Spleen (tissue), 7 donors: Measurements from ENCODE around the gene PLD2.

Experiments used
- POLR2A ChIP-seq, 3 donors: fragments of 450-650 bp; IDR thresholded peaks; one replicate each; pipeline ENCODE4 v1.5.1; 2017; ENCODE audit warnings: antibody characterized with exemption in 3 of 3, mild to moderate bottlenecking in 1 of 3
- POLR2AphosphoS5 ChIP-seq, 3 donors: sonication (generic); formaldehyde crosslinking; IDR thresholded peaks; one replicate each; pipeline ENCODE4 v1.5.1; 2017; ENCODE audit warnings: antibody characterized with exemption in 3 of 3
- TF ChIP-seq, protein P1 (sequence below), 11 experiments: fragments of 200-600 bp in 7 of 11; fragments of 450-650 bp in 4 of 11; sonication (generic) in 4 of 11; IDR thresholded peaks in 8 of 11; conservative IDR thresholded peaks in 3 of 11; 1 replicate in 7 of 11; 2 replicates in 4 of 11; pipeline versions ENCODE4 v1.4.0 to v1.8.0; 2016 to 2021; ENCODE audit warnings: antibody characterized with exemption in 11 of 11, inconsistent platforms in 4 of 11, mild to moderate bottlenecking in 1 of 11
- donor health status: DM: no; HTN: no; CAD: no; lungs with moderate emphysema.
- donor health status: DM: no; HTN: no; CAD: no.
- donor health status: DM: no; HTN: no; CAD: no.

DNA sequence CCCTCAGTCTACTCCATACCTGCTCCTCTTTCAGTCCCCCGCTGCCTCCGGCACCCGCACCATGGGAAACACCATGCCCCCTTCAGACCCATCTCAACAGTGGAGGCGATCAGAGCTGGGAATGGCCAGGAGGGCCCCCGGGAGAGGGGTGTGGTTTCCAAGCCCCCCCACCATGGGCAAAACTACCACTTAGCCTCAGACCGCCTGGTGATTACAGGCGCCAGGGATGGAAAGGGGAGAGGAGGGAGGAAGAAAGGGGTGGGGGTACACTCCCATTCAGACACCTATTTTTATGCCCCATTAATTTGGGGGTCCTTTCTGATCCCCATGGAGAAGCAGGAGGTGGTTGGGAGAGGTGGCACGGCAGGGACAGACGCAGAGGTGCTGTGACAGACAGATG lies 4.7 kb upstream of the PLD2 start, which contains the start of gene C17orf114:
- TF ChIP-seq, protein P1, sequence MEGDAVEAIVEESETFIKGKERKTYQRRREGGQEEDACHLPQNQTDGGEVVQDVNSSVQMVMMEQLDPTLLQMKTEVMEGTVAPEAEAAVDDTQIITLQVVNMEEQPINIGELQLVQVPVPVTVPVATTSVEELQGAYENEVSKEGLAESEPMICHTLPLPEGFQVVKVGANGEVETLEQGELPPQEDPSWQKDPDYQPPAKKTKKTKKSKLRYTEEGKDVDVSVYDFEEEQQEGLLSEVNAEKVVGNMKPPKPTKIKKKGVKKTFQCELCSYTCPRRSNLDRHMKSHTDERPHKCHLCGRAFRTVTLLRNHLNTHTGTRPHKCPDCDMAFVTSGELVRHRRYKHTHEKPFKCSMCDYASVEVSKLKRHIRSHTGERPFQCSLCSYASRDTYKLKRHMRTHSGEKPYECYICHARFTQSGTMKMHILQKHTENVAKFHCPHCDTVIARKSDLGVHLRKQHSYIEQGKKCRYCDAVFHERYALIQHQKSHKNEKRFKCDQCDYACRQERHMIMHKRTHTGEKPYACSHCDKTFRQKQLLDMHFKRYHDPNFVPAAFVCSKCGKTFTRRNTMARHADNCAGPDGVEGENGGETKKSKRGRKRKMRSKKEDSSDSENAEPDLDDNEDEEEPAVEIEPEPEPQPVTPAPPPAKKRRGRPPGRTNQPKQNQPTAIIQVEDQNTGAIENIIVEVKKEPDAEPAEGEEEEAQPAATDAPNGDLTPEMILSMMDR (IDR thresholded peaks at IDR 0.05 in 8 of 11, conservative IDR thresholded peaks at IDR 0.05 in 3 of 11), result no peak
- TF ChIP-seq POLR2AphosphoS5 (IDR thresholded peaks at IDR 0.05) (no peak), POLR2A (IDR thresholded peaks at IDR 0.05) (no peak)
